ENCODE results near the gene FAM163A.
"Not testable (repeated sequence)": the region's sequence is repeated elsewhere in the genome, so short reads cannot be mapped to it uniquely, and the experiment has no call there.

Gene FAM163A

DNA sequence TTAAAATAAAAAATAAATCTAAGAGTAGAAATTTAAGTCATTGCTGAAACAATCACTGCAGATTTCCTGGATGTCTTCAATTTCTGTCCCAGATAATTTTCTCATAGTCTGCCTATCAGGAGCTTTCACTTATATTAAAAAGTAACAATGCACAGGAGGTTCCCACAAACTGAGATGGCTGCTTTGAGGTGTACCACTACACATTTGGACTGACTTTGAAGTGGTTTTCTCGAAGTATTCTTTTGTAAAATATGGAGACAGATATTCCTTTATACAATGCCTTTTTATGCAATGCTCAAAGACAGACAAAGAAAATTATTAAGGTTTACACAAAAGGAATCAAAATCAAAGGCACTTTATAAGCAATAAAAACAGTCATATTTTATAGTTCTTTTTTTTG, 110.0 kb downstream of the FAM163A start:
- no peak overlapping the region for H3K27ac ChIP-seq (replicated peaks)
- no peak for TF ChIP-seq SPI1 (IDR thresholded peaks at IDR 0.05; ENCODE audit: borderline replicate concordance, low read depth)
- TF ChIP-seq POLR2AphosphoS5 (IDR thresholded peaks at IDR 0.05; ENCODE audit: low read depth): no peak
- TF ChIP-seq, protein P1, sequence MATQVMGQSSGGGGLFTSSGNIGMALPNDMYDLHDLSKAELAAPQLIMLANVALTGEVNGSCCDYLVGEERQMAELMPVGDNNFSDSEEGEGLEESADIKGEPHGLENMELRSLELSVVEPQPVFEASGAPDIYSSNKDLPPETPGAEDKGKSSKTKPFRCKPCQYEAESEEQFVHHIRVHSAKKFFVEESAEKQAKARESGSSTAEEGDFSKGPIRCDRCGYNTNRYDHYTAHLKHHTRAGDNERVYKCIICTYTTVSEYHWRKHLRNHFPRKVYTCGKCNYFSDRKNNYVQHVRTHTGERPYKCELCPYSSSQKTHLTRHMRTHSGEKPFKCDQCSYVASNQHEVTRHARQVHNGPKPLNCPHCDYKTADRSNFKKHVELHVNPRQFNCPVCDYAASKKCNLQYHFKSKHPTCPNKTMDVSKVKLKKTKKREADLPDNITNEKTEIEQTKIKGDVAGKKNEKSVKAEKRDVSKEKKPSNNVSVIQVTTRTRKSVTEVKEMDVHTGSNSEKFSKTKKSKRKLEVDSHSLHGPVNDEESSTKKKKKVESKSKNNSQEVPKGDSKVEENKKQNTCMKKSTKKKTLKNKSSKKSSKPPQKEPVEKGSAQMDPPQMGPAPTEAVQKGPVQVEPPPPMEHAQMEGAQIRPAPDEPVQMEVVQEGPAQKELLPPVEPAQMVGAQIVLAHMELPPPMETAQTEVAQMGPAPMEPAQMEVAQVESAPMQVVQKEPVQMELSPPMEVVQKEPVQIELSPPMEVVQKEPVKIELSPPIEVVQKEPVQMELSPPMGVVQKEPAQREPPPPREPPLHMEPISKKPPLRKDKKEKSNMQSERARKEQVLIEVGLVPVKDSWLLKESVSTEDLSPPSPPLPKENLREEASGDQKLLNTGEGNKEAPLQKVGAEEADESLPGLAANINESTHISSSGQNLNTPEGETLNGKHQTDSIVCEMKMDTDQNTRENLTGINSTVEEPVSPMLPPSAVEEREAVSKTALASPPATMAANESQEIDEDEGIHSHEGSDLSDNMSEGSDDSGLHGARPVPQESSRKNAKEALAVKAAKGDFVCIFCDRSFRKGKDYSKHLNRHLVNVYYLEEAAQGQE (IDR thresholded peaks at IDR 0.05; ENCODE audit: insufficient replicate concordance, low read depth): no peak
- TF ChIP-seq, protein P2, sequence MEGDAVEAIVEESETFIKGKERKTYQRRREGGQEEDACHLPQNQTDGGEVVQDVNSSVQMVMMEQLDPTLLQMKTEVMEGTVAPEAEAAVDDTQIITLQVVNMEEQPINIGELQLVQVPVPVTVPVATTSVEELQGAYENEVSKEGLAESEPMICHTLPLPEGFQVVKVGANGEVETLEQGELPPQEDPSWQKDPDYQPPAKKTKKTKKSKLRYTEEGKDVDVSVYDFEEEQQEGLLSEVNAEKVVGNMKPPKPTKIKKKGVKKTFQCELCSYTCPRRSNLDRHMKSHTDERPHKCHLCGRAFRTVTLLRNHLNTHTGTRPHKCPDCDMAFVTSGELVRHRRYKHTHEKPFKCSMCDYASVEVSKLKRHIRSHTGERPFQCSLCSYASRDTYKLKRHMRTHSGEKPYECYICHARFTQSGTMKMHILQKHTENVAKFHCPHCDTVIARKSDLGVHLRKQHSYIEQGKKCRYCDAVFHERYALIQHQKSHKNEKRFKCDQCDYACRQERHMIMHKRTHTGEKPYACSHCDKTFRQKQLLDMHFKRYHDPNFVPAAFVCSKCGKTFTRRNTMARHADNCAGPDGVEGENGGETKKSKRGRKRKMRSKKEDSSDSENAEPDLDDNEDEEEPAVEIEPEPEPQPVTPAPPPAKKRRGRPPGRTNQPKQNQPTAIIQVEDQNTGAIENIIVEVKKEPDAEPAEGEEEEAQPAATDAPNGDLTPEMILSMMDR (IDR thresholded peaks at IDR 0.05; ENCODE audit: insufficient read depth, low read length): no peak
- no peak for TF ChIP-seq GABPA (IDR thresholded peaks at IDR 0.05; ENCODE audit: low read depth)
- no peak overlapping the region for H3K4me3 ChIP-seq (replicated peaks; ENCODE audit: insufficient read depth, low read length)
- no peaks in the 10 kb centered on the region for H3K27me3 ChIP-seq (ENCODE audit: insufficient read depth, poor library complexity, severe bottlenecking)
- no peak for DNase-seq (ENCODE audit: low read depth in 1 of 2, low spot score in 1 of 2)

DNA sequence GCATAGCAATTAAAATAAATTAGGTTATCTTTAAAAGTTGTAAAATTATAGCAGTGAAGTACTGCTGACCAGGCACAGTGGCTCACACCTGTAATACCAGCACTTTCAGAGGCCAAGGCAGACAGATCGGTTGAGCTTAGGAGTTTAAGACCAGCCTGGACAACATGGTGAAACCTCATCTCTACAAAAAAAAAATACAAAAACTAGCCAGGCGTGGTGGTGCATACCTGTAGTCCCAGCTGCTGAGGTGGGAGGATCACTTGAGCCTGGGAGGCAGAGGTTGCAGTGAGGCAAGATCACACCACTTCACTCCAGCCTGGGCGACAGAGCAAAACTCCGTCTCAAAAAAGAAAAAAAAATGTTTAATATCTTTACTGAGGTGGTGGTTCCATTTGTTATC, 112.7 kb downstream of the FAM163A start:
- H3K4me3 ChIP-seq (replicated peaks; ENCODE audit: insufficient read depth, low read length); H3K27ac ChIP-seq (replicated peaks); H3K27me3 ChIP-seq (ENCODE audit: insufficient read depth, poor library complexity, severe bottlenecking); DNase-seq (ENCODE audit: low read depth in 1 of 2, low spot score in 1 of 2): not testable (repeated sequence)

DNA sequence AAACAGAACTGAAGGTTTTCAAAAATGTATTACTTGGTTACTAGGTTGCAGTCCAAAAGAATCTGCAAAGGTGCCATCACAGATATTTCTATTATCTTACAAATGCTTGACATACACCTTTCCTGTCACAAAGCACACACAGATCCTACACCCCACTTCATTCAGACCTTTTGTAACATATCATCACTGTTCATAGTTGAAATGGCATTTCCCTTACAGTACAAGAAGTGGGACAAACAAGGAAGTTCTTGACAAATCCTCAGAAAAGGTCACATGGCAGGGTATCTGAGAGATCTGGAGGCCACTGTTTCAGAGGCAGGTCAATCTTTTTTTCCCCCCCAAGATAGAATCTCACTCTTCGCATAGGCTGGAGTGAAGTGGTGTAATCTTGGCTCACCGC, 113.2 kb downstream of the FAM163A start:
- no peak overlapping the region for H3K27ac ChIP-seq (replicated peaks)
- H3K4me3 ChIP-seq (replicated peaks; ENCODE audit: insufficient read depth, low read length): no peak overlapping the region
- no peak for DNase-seq (ENCODE audit: low read depth in 1 of 2, low spot score in 1 of 2)
- no peaks in the 10 kb centered on the region for H3K27me3 ChIP-seq (ENCODE audit: insufficient read depth, poor library complexity, severe bottlenecking)
- TF ChIP-seq POLR2AphosphoS5 (IDR thresholded peaks at IDR 0.05; ENCODE audit: low read depth): no peak
- no peak for TF ChIP-seq GABPA (IDR thresholded peaks at IDR 0.05; ENCODE audit: low read depth)
- TF ChIP-seq, protein P2 (IDR thresholded peaks at IDR 0.05; ENCODE audit: insufficient read depth, low read length): no peak
- no peak for TF ChIP-seq SPI1 (IDR thresholded peaks at IDR 0.05; ENCODE audit: borderline replicate concordance, low read depth)
- TF ChIP-seq, protein P1 (IDR thresholded peaks at IDR 0.05; ENCODE audit: insufficient replicate concordance, low read depth): no peak

DNA sequence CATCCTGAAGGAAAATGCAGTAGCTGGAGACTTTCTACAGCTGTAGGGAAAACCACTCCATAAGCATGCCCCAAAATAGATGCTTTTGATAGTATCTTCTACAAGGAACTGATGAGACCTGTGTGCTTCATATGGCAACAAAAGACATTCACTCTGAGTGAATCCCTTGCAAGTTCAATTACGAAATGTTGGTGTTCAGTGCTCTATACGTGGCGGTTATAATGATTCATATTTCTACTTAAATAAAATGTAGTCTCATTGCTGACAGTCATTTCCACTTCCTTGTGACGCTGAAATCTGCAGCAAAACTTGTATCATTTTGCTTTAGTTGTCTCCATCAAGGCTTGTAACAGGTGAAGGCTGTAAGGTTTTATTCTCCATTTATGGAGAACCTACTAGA, 113.9 kb downstream of the FAM163A start:
- H3K4me3 ChIP-seq (replicated peaks; ENCODE audit: insufficient read depth, low read length): no peak overlapping the region
- DNase-seq (ENCODE audit: low read depth in 1 of 2, low spot score in 1 of 2): no peak
- TF ChIP-seq, protein P2 (IDR thresholded peaks at IDR 0.05; ENCODE audit: insufficient read depth, low read length): no peak
- TF ChIP-seq, protein P1 (IDR thresholded peaks at IDR 0.05; ENCODE audit: insufficient replicate concordance, low read depth): no peak
- TF ChIP-seq GABPA (IDR thresholded peaks at IDR 0.05; ENCODE audit: low read depth) (no peak), POLR2AphosphoS5 (IDR thresholded peaks at IDR 0.05; ENCODE audit: low read depth) (no peak), SPI1 (IDR thresholded peaks at IDR 0.05; ENCODE audit: borderline replicate concordance, low read depth) (no peak)

More for the DNA sequence above, 113.9 kb downstream of the FAM163A start:
- H3K27ac ChIP-seq (replicated peaks): no peak overlapping the region
- no peaks in the 10 kb centered on the region for H3K27me3 ChIP-seq (ENCODE audit: insufficient read depth, poor library complexity, severe bottlenecking)
